HG03280 (cell line): ENCODE results near the gene PAQR7.

Experiments used
- ATAC-seq: cut with Tn5 transposase; IDR thresholded peaks from one replicate; pipeline ENCODE4 v1.9.1; 2021; ENCODE audit warnings: mild to moderate bottlenecking, moderate library complexity; ENCODE audit not compliant: unreplicated experiment

The PAQR7 gene

DNA sequence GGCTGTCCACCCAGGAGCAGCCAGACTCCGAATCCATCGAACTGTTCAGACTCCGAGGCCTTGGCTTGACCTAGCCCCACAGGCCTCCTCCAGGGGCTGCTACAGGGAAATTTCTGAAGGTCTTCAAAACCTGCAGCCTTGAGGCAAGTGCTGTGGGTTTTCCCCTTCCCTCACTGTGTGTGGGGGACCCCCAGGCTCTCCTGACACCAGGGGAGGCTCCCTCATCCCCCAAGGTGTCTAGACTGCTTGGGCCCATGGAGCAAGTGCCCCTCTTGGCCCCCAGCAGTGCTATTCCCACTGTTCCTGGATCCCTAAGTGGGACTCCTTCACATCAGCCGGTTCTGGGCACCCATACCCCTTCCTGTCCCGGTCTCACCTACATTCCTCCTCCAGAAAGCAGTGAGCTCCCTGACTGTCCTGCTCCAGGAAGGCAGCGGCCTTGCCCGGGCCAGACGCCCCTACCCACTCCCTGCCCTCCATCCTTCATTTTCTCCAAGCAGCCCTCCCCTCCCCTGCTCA, 814 bp downstream of the PAQR7 start:
- no peak for ATAC-seq

DNA sequence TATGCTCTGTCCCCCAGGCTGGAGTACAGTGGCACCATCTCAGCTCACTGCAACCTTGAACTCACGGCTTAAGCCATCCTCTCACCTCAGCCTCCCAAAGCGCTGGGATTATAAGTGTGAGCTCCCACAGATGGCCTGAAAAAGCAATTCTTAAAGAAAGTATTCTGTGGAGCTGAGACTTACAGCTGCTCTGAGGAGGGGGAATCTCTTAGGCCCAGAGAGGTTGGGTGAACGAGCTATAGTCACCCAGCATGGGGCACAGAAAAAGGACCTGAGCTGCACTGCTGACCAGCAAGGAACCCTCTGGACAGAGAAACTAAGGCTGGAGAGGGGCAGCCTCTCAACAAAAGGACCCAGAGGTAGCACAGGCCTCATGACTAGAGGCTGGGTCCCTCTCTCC, 1.3 kb downstream of the PAQR7 start:
- ATAC-seq, result no peak

DNA sequence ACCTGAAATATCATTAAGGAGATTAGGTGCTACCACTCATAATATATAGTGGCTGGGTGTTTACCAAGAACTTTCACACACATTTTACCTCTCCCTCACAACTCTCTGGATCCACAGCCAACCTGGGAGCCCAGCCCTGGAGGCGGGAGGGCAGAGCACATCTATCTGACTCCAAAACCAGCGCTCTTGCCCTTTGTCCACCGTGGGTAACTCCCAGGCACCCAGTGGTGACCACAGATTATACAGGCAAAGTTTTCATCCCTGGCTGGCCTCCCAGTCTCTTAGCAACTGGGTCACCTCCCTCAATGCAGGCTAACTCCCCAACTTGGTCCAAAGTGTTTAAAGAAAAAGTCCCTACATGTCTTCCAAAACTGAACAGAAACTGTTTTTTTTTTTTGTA, 2.4 kb downstream of the PAQR7 start:
- ATAC-seq, result no peak

DNA sequence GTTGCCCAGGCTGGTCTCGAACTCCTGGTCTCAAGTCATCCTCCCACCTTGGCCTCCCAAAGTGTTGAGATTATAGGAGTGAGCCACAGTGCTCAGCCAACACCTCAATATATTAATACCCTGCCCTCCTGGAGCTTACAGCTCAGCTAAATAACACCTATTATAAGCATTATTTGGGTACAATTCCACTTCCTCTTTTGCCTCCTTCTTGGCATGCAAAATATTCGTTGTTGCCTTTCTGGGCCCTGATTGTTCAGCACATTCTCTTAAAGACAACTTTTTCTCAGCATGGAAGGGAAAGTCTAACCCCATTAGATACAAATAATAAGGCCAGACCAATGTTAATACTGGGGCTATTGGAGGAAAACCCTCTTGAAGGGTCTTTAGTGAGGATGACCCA, 2.8 kb downstream of the PAQR7 start:
- ATAC-seq, result no peak

DNA sequence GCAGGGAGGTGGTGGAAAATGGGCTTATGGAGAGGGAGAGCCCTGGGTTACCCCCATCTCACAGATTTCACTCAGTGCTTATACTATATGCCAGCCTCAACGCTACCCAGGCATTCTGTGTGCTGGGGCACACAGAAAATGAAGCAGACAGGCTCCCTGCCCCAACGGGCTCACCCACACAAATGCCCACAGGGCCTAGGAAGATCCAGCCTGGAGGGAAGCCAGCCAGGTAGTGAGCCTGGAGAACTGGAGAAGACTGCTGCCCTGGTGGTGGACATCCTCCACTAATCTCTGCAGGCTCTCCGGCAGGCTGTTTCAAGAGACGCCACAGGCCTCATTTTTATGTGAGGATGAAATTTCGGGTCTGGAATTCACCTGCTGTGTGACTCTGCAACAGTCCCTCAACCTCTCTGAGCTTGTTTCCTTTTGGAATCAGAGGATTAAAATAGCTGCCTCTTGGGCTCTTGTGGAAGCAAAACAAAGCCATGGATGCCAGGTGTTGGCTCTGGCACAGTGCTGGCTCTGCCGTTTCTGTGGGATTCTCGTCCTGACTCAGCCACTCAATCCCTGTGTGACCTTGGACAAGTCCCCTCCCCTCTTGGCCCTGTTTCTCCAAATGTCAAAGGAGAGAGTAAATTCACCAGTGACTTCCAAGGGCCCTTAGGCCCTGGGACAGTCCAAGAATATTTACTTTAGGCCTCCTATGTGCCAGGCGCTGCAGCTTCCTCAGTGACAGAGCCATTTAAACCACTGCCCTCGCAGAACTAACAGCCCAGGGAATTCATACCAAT, 3.6 kb downstream of the PAQR7 start:
- no peak for ATAC-seq

DNA sequence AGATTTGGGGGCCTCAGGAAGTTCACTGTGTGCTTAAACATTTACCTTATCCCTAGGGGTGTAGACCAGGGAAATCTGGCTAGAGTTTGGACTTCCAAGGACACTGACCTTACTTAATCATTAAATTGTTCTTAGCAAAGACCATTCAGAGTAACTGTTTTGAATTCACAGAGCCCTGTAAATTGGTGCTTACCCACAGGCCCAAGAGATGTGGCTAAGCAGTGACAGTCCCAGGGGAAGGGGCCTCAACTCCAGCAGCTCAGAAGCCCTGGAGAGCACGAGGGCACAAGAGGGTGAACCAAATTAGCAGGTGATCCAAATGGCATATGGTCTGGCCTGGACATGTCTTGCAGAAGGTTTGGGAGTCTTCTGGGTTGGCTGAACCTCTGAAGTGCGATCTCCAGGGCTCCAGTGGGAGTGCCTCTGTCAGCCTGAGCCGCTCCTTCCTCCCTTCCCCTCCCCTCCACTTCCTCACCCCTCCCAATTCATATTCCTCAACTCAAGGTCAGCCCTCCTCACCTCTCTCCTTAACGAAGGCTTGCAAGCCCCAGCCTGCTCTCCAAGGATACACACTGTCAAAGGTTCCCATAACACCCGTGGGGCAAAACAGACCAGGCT, 4.3 kb downstream of the PAQR7 start:
- no peak for ATAC-seq

DNA sequence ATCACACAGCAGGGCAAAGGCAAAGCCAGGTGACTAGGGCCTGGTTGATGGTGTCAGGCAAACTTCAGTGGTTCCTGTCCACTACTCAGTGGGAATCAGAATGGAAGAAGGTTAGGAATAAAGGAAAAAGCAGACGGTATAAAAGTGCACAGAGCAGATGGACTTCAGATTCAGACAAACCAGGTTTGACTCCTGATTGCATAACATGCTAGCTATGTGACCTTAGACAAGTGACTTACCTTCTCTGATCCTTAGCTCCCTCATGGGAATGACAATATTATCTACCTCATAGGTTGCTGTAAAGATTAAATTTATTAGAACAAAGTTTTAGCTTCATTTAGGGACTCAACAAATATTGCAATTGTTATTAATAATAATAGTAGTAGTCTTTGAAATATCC, 4.9 kb downstream of the PAQR7 start:
- ATAC-seq, result no peak

DNA sequence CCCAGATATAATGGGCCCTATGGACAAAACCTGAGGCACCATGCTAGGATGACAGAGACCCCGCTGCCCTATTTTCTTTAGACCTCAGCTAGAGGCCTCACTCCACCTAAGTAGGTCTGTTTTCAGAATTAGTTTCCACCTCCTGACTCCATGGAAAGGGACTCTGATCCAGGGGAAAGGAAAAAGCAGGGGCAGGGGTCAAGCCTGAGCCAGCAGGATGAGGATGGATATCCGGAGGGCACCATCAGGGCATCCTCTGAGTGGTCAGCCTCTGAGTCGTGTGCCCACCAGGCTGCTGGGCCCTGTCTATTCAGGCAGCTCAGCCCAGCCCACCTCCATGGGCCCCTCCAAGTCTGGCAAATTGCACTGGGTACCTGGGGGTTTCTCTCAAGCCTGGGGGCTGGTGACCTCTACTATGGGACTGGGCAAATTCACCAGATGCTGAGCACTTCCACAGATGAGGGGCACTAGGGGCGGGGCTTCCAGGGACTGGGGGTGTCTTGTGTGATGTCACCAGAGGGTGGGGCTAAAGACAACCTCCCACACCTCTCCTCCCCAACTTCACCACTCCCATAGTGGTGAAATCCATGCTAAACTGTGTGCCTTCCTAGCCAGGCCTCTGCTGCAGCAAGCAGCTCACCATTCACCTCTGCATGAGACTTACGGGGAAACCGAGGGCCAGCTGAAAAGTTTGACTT, 5.5 kb downstream of the PAQR7 start:
- ATAC-seq, result no peak

DNA sequence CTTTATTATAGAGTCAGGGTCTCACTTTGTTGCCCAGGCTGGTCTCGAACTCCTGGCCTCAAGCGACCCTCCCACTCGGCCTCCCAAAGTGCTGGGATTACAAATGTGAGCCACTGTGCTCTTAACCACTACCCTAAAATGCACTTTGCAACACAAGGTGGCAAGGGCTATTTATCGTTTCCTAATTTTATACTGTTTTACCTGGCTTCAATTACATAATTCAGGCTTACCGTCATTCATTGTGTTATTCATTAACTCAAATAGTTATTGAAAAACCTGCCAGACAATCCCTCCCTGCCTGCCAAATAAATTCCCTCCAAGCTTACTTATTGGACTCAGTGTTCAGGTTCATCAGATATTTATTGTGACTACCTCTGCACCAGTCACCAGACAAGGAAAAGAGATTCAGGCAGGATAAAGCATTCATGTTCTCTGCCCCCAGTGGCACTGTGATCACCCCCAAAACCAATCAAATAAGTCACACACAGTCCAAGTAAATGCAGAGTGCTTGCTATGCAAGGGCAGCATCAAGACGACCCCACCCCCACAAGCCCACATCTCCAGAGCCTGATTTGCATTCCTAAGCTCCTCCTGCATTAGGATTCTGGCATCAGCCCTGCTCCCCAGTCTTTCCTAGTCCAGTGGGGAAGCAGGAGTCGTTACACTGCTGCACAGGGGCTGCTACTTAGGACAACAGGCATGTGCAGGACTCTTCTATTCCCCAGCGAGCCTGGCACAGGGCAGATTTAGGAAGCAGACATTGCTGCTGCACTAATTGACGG, 8.1 kb downstream of the PAQR7 start:
- no peak for ATAC-seq

DNA sequence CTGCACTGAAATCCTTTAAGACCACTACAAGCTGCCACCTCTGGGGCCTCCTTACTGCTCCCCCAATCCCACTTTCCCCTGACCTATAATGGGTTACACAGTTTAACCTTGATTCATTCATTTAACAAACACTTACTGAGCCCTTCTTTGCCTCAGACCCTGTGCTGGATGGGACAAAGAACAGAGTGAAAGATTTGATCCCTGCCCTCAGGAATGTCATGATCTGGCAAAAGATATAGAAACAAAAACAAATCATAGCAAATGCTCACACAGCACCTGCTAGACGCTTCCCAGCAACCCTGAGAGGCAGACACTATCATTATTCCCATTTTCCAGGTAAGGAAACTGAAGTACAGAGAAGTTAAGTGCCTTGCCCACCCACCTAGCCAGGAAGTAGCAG, 9.2 kb downstream of the PAQR7 start:
- ATAC-seq, result no peak

DNA sequence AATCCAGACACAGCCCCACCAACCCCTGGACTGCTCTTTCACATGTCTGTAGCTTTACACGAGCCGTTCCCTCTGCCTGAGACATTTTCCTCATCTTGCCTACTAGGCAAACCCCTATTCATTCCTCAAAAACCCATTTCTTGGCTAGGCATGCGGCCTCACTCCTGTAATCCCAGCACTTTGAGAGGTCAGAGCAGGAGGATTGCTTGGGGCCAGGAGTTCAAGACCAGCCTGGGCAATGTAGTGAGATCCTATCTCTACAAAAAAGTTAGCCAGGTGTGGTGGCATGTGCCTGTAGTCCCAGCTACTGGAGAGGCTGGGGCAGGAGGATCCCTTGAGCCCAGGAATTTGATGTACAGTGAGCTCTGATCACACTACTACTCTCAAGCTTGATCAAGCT, 11.1 kb downstream of the PAQR7 start:
- ATAC-seq, result no peak

DNA sequence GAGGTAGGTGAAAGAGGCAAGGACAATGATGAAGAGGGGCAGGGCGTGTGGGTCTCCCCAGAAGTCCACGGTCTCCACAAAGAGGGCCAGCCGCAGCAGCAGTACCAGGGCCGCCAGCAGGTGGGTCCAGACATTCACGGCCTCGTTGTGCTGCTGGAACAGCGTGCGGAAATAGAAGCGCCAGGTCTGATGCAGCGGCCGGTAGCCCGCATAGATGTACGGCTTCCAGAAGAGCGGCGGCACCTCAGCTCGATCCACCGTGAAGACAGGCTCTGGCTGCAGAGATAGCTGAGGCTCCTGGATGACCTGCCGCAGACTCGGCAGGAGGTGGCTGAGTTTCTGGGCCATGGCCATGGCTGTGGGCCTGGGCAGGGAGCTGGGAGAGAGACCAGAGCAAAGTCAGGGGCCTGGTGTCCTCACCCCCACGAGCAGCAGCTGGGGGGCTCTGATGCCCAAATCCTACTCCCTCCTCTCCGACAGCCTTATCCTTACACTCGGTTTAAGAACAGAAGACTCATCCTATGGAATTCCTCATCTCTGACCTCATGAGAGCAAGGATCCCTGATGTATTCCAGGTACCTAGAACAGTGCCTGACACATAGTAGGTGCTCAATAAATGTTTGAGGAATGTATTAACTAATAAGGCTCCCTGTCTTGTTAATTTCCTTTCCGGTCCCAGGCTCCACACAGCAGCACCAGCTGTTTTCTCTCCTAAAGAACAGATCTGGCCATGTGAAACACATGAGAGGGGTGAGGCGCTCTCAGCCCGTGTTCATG, 11.8 kb downstream of the PAQR7 start:
- ATAC-seq, result no peak

DNA sequence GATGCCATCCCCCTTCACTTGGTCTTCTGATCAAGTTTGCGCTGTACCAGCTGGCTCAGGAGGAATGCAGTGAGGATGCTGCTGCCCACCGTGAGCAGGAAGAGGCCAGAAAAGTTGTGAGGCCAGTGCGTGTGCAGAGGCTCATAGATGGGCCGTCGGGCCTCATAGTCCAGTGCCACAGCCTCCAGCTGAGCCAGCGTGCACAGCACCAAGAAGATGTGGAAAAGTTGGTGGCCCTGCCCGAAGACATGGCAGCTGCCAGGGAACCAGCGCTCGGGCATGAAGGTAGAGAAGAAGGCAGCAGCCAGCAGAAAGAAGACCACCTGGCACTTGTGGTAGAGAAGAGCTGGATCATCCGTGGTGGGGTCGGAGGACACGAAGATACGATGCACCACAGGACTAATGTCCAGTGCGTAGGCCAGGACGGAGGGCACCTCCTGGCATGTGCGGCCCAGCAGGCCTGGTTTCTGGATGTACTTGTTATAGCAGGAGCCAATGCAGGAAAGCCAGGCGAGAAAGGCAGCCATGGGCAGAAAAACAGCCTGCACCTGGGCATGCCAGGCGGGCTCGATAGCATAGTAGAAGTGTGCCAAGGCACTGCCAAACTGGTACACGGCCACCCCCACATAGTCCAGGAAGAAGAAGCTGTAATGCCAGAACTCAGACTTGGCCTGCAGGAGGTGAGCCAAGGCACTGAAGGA, 12.6 kb downstream of the PAQR7 start:
- ATAC-seq, result no peak

DNA sequence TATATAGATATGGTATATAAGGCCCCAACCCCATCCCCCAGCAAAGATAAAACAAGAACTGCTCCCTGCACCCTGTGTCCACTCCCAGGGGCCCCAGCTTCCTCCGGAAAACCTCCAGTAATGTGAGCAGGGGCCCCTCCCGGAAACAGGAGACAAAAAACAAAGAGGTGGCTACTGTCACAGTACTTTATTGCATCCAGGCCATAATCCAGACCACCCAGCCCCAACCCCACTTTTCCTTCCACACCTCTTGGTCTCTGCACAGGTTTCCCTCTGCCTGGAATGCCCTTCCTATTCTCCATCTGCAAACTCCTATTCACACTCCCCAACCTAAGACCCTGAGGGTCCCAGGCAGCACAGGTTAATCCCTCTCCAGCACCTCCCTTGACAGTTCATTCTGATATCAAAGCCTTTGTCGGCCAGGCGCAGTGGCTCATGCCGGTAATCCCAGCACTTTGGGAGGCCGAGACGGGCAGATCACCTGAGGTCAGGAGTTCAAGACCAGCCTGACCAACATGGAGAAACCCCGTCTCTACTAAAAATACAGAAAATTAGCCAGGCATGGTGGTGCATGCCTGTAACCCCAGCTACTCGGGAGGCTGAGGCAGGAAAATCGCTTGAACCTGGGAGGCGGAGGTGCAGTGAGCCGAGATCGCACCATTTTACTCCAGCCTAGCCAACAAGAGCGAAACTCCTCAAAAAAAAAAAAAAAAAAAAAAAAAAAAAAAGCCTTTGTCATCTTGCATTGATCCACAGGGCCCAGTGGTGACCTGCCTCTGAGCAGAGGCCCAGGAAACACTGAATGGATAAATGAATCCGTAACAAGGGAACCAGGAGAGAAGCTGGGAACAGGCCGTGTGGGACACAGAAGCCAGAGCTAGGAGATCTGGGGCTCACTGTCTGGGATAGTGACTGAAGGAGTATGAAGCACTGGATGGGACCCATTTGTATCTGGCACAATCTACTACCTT, 13.9 kb downstream of the PAQR7 start:
- no peak for ATAC-seq

DNA sequence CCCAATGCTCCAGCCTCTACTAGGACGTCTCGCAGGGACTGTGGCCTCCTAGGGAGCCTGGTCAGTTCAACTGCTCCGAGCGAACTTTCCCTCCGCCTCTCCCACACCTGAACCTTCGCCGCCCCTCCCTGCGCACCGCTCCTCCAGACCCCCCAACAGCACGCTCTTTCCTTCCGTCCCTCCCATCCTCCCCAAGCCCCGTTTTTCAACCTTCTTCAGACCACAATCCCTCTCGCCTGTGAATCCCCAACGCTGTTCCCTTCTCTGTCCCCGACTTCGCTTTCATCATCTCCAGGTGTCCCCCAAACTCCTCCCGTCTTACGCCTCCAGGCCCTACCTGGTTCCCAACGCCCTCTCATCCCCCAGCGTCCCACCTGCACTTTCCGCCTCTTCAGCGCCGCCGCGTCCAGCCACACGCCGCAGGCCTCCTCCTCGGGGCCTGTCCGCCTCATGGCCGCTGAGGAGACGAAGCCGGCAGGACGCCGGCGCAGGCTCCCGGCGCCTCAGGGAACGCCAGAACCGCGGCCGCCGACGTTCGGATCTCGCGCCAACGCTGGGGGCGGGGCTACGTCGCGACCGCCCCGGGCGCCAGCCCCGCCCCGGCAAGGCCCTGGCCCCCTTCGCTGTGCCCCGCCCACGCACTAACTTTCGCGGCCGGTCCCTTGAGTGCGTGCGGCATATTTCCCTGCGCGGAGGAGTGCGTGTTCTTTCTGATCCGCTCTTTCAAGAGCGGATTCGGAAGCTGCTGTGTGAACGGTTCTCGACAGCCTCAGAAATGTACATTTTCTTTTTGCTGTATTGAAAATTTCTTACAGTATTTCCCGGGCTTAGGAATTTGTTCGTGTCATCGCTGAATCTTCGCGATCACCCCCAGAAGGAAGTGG, 16.4 kb downstream of the PAQR7 start, which contains the start of gene AUNIP:
Gene AUNIP (minus strand): TSS at position 552 of the 884 bp plus-strand sequence. CDS start 100 bp downstream, at position 452.
- peak; percentile 82 for ATAC-seq

DNA sequence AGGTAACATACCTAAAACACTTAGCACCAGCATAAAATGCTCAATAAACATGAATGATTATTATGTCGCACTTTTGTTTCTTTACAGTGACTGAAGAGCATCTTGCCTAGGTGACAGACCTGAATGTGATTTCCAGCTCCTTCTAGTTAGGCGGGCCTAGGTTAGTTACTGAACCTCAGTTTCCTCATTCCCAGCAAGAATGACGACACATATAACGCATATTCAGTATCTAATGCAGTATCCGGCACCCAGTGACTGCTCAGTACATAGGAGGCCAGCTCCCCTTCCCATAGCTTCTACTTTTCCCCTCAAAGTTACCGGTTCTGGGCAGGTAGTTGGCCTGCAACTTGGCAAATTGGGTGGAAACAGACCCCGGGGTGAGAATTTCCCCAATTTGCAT, 17.0 kb downstream of the PAQR7 start:
- ATAC-seq, result no peak

DNA sequence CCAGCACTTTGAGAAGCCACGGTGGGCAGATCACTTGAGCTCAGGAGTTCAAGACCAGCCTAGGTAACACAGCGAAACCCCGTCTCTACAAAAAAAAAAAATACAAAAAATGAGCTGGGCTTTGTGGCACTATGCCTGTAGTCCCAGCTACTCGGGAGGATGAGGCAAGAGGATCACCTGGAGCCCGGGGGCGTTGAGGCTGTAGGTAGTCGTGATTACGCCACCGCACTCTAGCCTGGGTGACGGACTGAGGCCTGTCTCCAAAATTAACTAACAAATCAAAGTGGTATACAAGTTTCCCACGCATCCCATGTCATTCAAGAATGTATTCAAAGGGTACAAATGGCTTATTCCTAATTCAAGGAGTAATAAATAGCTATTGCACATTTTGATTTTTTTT, 18.7 kb downstream of the PAQR7 start:
- no peak for ATAC-seq
